Astrocyte (in vitro differentiated cells and primary cell): Measurements from ENCODE around the gene SPTB.

ENCODE experiments used
- EZH2 ChIP-seq: IDR thresholded peaks from 2 replicates; pipeline ENCODE4 v1.6.1; 2012; ENCODE audit warnings: mild to moderate bottlenecking, low read length, inconsistent platforms; ENCODE audit not compliant: insufficient read depth
- TF ChIP-seq, protein P1 (sequence below): IDR thresholded peaks from 2 replicates; pipeline ENCODE4 v1.5.1; 2011; ENCODE audit warnings: low read depth, mild to moderate bottlenecking, inconsistent platforms, low read length, moderate library complexity; ENCODE audit not compliant: insufficient read depth

DNA sequence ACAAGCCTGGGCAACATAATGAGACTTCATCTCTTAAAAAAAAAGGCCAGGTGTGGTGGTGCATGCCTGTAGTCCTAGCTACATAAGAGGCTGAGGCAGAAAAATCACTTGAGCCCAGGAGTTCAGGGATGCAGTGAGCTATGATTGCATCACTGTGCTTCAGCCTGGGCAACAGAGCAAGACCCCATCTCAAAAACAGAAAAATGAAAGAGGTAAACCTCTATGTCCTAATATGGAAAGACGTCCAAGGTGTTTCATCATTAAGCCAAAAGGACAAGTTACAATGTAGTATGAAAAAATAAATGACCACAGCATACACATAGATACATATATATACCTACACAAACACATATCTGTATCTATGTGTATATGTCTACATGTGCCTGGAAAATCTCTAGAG, 15.4 kb downstream of the SPTB start:
- TF ChIP-seq, protein P1, sequence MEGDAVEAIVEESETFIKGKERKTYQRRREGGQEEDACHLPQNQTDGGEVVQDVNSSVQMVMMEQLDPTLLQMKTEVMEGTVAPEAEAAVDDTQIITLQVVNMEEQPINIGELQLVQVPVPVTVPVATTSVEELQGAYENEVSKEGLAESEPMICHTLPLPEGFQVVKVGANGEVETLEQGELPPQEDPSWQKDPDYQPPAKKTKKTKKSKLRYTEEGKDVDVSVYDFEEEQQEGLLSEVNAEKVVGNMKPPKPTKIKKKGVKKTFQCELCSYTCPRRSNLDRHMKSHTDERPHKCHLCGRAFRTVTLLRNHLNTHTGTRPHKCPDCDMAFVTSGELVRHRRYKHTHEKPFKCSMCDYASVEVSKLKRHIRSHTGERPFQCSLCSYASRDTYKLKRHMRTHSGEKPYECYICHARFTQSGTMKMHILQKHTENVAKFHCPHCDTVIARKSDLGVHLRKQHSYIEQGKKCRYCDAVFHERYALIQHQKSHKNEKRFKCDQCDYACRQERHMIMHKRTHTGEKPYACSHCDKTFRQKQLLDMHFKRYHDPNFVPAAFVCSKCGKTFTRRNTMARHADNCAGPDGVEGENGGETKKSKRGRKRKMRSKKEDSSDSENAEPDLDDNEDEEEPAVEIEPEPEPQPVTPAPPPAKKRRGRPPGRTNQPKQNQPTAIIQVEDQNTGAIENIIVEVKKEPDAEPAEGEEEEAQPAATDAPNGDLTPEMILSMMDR: no peak
- TF ChIP-seq EZH2: no peak
